Measurements from ENCODE around the gene HINT3. TPM values are rescaled to one million over a fixed set of nuclear protein-coding genes. Genes with fewer than 3 reads are reported as not detected.

Gene HINT3
- total and polyA plus RNA-seq, 2 donors (not counting 3 experiments of a cell fraction or from before 2014, with no cell fraction given), result 1.8 to 8.4 TPM

DNA sequence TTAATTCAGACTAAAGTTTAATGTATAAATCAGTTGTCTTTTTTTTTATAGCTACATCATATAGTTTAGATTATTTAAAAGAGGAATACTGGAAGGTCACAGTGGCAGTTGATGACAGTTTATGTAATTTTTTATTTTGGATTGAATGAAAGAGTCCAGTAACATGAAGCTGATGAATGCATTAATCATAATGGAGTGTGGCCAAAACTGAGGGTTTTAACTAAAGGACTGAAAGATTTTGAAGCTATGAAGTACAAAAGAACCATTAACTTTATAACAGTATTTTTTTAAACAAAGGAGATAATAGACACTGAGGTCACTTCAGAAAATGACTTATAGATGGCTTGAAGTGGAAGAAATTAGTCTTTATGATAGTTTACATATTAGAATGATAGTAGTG, 71.0 kb downstream of the HINT3 start:
- H3K4me1 ChIP-seq (ENCODE audit: control insufficient read depth, extremely low read depth, insufficient read depth, low read length), result no peaks in the 10 kb centered on the region
- H3K36me3 ChIP-seq (ENCODE audit: control insufficient read depth in 2 of 2, extremely low read depth in 1 of 2, insufficient read depth in 2 of 2, low read length in 2 of 2), result no peaks in the 10 kb centered on the region
- H3K27me3 ChIP-seq (ENCODE audit: control insufficient read depth in 2 of 2, insufficient read depth in 2 of 2, low read length in 2 of 2), result no peaks in the 10 kb centered on the region
- H3K9me1 ChIP-seq (replicated peaks; ENCODE audit: control insufficient read depth, extremely low read depth, insufficient read depth, low read length), result no peaks in the 10 kb centered on the region
- no peak overlapping the region for H3K27ac ChIP-seq (ENCODE audit: insufficient read depth, low read depth, low read length)
- POLR2A ChIA-PET, result no interaction called here
- no peak overlapping the region for H3K4me2 ChIP-seq (ENCODE audit: insufficient read depth, low read length)
- TF ChIP-seq FOS (IDR thresholded peaks at IDR 0.05; ENCODE audit: borderline replicate concordance, insufficient read depth, low read length), result no peak
- no peak for TF ChIP-seq EZH2 (IDR thresholded peaks at IDR 0.05; ENCODE audit: borderline replicate concordance, low read depth, low read length, severe bottlenecking)
- TF ChIP-seq POLR2A (IDR thresholded peaks at IDR 0.05; ENCODE audit: low read depth, low read length), result no peak
- no peak for TF ChIP-seq GATA2 (IDR thresholded peaks at IDR 0.05; ENCODE audit: insufficient read depth, insufficient read length, low read depth, low read length)
- no peak for TF ChIP-seq JUN (IDR thresholded peaks at IDR 0.05; ENCODE audit: borderline replicate concordance, insufficient read depth, insufficient read length, low read depth)
- no peak for TF ChIP-seq MYC (IDR thresholded peaks at IDR 0.05; ENCODE audit: low read depth, low read length)
- TF ChIP-seq, protein P1, sequence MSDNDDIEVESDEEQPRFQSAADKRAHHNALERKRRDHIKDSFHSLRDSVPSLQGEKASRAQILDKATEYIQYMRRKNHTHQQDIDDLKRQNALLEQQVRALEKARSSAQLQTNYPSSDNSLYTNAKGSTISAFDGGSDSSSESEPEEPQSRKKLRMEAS (IDR thresholded peaks at IDR 0.05; ENCODE audit: insufficient read depth, insufficient read length), result no peak
- TF ChIP-seq POLR2AphosphoS5 (IDR thresholded peaks at IDR 0.05; ENCODE audit: insufficient read depth, low read depth, low read length), result no peak
- TF ChIP-seq, protein P2, sequence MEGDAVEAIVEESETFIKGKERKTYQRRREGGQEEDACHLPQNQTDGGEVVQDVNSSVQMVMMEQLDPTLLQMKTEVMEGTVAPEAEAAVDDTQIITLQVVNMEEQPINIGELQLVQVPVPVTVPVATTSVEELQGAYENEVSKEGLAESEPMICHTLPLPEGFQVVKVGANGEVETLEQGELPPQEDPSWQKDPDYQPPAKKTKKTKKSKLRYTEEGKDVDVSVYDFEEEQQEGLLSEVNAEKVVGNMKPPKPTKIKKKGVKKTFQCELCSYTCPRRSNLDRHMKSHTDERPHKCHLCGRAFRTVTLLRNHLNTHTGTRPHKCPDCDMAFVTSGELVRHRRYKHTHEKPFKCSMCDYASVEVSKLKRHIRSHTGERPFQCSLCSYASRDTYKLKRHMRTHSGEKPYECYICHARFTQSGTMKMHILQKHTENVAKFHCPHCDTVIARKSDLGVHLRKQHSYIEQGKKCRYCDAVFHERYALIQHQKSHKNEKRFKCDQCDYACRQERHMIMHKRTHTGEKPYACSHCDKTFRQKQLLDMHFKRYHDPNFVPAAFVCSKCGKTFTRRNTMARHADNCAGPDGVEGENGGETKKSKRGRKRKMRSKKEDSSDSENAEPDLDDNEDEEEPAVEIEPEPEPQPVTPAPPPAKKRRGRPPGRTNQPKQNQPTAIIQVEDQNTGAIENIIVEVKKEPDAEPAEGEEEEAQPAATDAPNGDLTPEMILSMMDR (IDR thresholded peaks at IDR 0.05; ENCODE audit: extremely low read depth in 1 of 2, insufficient read depth in 1 of 2, low read depth in 1 of 2, low read length in 2 of 2), result no peak
- no peak for FAIRE-seq
- dilution Hi-C loops (cut with MboI; ENCODE audit: extremely low pct_ligation_motif_present, low sequenced_read_pairs) (no loop called here), intact Hi-C loops (cut with micrococcal nuclease) (no loop called here)
- H3K4me3 ChIP-seq (replicated peaks in 1 of 3; ENCODE audit: insufficient read depth in 1 of 3, low read depth in 1 of 3, low read length in 3 of 3), result no peak overlapping the region
- H4K20me1 ChIP-seq (replicated peaks; ENCODE audit: control insufficient read depth, extremely low read depth, insufficient read depth, low read length), result no peaks in the 10 kb centered on the region
- BruUV-seq (replicated peaks), result no TSS peak
- no peaks in the 10 kb centered on the region for H3K79me2 ChIP-seq (ENCODE audit: control insufficient read depth, insufficient read depth, low read length)
- no peak overlapping the region for H3K9ac ChIP-seq (replicated peaks; ENCODE audit: extremely low read depth, insufficient read depth, low read length)
- no peaks in the 10 kb centered on the region for H3K9me3 ChIP-seq (replicated peaks; ENCODE audit: control insufficient read depth, insufficient read depth, low read length)
- DNase-seq (ENCODE audit: low read depth, low spot score), result no peak
- CTCF ChIA-PET, result no interaction called here
- no peak overlapping the region for H2AFZ ChIP-seq (ENCODE audit: low read depth, low read length)

Small RNA genes within 50 kb of the gene (small RNA-seq; reads per million reads assigned to genes)
- gene RNA5SP216 (ENCODE audit: insufficient read depth, insufficient read length, low read depth, low replicate concordance), result not detected

Other genes starting within 250 kb of the HINT3 start
- not detected in 2 replicates for gene HEY2, start 207.1 kb upstream of the HINT3 start, total RNA-seq
- 0.03 and 0.07 TPM in 2 replicates for gene HEY2, start 207.1 kb upstream of the HINT3 start, polyA plus RNA-seq
- 58.2 and 71.2 TPM in 2 replicates for gene NCOA7, start 165.8 kb upstream of the HINT3 start, total RNA-seq
- gene NCOA7, start 165.8 kb upstream of the HINT3 start, polyA plus RNA-seq, result 20.3 and 27.7 TPM in 2 replicates
- gene TRMT11, start 29.8 kb downstream of the HINT3 start, total RNA-seq, result 10.7 and 11.3 TPM in 2 replicates
- 4.0 and 5.1 TPM in 2 replicates for gene TRMT11, start 29.8 kb downstream of the HINT3 start, polyA plus RNA-seq

All from endothelial cell of umbilical vein (primary cell).